GM12864 (cell line): ENCODE measurements around the gene ZNF138.

Experiments
- DNase-seq: peaks from one replicate; pipeline ENCODE4 v3.0.0-alpha.2; 2011; ENCODE audit warnings: low read depth
- H3K4me3 ChIP-seq: 2 replicates; pipeline ENCODE4 v1.5.1; 2011; ENCODE audit warnings: mild to moderate bottlenecking, low read depth, low read length, control low read depth
- TF ChIP-seq, protein P1 (sequence below): IDR thresholded peaks from 2 replicates; pipeline ENCODE4 v1.5.1; 2011; ENCODE audit warnings: low read depth, mild to moderate bottlenecking, moderate library complexity, low read length, control low read depth, inconsistent platforms; ENCODE audit errors: missing control alignments

The ZNF138 gene

DNA sequence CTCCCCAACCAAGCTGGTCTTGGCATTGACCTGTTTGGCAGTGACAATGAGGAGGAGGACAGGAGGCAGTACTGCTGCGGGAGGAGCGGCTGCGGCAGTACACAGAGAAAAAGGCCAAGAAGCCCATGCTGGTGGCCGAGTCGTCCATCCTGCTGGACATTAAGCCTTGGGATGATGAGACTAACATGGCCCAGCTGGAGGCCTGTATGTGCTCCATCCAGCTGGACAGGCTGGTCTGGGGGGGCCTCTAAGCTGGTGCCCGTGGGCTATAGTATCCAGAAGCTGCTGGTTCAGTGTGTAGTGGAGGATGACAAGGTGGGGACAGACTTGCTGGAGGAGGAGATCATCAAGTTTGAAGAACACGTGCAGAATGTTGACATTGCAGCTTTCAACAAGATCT lies 69.7 kb downstream of the ZNF138 start:
- no peak overlapping the region for H3K4me3 ChIP-seq
- TF ChIP-seq, protein P1, sequence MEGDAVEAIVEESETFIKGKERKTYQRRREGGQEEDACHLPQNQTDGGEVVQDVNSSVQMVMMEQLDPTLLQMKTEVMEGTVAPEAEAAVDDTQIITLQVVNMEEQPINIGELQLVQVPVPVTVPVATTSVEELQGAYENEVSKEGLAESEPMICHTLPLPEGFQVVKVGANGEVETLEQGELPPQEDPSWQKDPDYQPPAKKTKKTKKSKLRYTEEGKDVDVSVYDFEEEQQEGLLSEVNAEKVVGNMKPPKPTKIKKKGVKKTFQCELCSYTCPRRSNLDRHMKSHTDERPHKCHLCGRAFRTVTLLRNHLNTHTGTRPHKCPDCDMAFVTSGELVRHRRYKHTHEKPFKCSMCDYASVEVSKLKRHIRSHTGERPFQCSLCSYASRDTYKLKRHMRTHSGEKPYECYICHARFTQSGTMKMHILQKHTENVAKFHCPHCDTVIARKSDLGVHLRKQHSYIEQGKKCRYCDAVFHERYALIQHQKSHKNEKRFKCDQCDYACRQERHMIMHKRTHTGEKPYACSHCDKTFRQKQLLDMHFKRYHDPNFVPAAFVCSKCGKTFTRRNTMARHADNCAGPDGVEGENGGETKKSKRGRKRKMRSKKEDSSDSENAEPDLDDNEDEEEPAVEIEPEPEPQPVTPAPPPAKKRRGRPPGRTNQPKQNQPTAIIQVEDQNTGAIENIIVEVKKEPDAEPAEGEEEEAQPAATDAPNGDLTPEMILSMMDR: no peak
- no peak for DNase-seq

DNA sequence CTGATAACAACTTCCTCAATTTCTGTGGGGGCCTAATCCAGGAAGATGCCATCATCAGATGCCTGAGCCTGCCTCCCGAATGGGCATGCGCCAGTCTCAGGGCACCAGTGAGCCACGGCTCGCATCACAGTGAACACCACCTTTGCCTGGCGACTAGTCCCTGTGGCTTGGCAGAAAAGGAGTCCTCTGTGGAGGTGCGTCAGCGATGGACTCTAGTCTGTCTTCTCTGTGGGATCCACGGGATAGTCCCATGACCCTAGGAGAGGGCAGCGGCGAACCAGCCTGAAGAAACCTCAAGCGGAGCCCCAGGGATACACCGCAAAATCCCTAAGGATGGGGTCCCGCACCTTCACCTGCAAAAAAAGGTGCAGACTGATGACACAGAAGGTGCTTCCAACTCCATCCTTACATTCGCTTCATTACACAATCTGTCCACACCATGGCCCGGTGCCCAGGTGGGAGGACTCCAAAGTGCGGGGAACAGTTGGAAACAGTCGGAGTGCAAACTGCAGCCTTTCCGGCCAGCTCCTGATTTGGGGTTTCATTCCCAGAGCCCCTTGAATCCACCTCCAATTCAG lies 73.7 kb downstream of the ZNF138 start:
- TF ChIP-seq, protein P1: no peak
- no peak overlapping the region for H3K4me3 ChIP-seq

DNA sequence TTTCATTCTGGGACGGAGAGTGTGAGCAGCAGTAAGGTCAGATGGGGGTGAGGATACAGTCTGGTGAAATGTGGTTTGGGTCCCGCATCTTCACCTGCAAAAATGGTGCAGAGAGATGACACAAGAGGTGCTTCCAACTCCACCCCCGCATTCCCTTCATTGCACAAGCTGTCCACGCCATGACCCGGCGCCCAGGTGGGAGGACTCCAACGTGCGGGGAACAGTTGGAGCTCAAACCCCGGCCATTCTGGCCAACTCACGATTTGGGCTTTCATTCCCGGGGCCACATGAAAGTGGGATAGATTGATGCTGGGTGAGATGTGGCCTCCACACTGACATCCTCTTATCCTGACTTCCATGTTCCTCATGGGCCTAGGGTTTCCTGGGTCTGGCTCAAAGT lies 74.3 kb downstream of the ZNF138 start:
- no peak for DNase-seq
- TF ChIP-seq, protein P1: no peak
- no peak overlapping the region for H3K4me3 ChIP-seq

More for the DNA sequence above, 73.7 kb downstream of the ZNF138 start:
- no peak for DNase-seq

DNA sequence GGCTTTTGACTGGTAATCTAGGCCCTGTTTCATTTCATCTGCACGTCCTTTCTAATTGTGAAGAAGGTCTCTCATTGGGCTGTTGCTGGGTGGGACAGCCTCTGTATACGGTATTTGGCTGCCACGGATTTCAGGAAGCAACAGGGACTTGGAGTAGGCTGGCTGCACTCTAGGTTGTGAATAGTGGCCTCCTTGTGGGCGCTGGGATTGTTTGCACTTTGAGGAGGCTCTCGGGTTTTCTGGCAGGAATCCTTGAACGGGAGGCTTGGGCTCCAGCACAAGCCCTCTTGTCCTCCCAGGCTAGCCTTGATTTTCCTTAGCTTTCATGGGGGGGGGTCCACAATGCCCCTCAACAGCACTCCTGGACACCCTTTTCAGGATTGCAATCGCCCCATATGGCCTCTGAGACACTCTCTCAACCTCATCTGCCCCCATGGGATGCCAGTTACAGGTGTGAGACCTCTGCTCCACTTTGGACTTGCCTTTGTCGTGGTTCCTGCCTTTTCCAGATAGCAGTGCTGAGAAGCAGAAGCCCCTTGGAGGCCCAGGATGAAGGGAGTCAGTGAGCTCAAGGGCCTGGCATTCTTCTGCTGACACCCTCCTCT lies 75.0 kb downstream of the ZNF138 start:
- DNase-seq: no peak
- TF ChIP-seq, protein P1: no peak
- no peak overlapping the region for H3K4me3 ChIP-seq

DNA sequence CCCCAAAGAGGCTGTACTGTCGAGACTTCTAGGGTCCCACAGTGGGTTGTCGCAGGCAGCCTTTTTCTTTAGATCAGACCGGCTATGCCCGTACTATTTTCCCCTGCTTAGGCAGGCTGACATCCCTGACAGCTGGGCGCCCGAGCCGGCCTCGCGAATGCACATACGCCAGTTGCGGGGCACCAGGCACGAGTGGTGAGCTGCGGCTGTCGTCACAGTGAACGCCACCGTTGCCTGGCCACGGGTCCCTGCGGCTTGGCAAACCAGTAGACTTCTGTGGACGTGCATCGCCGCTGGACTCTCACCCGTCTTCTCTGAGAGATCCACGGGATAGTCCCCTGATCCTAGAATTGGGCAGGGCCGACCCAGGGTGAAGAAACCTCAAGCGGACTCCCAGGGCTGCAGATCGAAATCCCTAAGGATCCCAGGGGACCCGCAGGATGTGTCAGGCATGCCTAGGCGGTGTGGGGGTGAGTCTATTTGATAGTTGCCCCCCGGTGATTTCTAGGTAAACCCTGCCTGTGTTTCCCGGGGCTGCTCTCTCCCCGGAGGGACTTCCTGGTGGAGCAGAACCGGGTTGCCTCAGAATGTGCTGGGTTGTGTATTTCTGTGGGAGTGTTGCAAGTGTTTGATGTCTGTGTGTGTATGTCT lies 75.8 kb downstream of the ZNF138 start:
- DNase-seq: no peak
- no peak overlapping the region for H3K4me3 ChIP-seq
- TF ChIP-seq, protein P1: no peak

DNA sequence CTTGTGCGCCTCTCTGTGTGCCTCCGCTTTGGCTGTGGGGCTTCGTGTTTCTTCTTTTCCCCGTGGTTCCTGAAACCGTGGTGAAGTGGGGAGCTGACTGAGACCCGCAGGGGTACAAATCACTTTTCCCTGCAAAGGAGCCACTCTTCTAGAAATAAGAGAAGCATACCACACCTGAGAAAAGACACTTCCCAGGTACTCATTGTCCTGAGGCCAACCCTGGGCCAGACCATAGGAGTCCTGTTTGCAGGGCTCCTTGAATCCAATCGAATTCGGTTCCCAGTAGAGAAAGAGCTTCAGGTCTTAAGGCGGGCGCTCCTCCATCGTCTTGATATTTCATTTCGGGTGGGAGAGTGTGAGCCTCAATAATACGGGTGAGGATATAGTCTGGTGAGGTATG lies 76.4 kb downstream of the ZNF138 start:
- DNase-seq: no peak
- TF ChIP-seq, protein P1: no peak
- no peak overlapping the region for H3K4me3 ChIP-seq
